ENCODE measurements around the gene APOL4.

The APOL4 gene

GRCh38 chr22:36222887-36223450, 21.4 kb upstream of the APOL4 start:
- Histone ChIP-seq H3K9me2 (ENCODE audit: low read depth, low read length) (no peaks in the 10 kb centered on the region), H3F3A (ENCODE audit: insufficient read depth, low read length) (no peaks in the 10 kb centered on the region), H3K4me3 (ENCODE audit: low read depth, low read length, poor library complexity, severe bottlenecking) (no peak overlapping the region), H2AFZ (ENCODE audit: low read length) (no peak overlapping the region), H3K9ac (ENCODE audit: low read length) (no peak overlapping the region), H3K36me3 (ENCODE audit: insufficient read depth, low read length) (peaks cover 13% of the 10 kb centered on the region), H3K4me1 (ENCODE audit: insufficient read depth, low read length, severe bottlenecking) (no peaks in the 10 kb centered on the region), H4K20me1 (ENCODE audit: insufficient read depth, low read length) (no peaks in the 10 kb centered on the region), H3K27ac (ENCODE audit: low read depth, low read length, poor library complexity, severe bottlenecking) (no peak overlapping the region), H3K9me3 (ENCODE audit: low read length) (no peaks in the 10 kb centered on the region), H3K27me3 (ENCODE audit: insufficient read depth, low read length) (no peaks in the 10 kb centered on the region), H3K79me2 (ENCODE audit: insufficient read depth, low read length) (no peaks in the 10 kb centered on the region), H3K4me2 (ENCODE audit: low read length) (no peak overlapping the region)
- TF ChIP-seq, protein P1, sequence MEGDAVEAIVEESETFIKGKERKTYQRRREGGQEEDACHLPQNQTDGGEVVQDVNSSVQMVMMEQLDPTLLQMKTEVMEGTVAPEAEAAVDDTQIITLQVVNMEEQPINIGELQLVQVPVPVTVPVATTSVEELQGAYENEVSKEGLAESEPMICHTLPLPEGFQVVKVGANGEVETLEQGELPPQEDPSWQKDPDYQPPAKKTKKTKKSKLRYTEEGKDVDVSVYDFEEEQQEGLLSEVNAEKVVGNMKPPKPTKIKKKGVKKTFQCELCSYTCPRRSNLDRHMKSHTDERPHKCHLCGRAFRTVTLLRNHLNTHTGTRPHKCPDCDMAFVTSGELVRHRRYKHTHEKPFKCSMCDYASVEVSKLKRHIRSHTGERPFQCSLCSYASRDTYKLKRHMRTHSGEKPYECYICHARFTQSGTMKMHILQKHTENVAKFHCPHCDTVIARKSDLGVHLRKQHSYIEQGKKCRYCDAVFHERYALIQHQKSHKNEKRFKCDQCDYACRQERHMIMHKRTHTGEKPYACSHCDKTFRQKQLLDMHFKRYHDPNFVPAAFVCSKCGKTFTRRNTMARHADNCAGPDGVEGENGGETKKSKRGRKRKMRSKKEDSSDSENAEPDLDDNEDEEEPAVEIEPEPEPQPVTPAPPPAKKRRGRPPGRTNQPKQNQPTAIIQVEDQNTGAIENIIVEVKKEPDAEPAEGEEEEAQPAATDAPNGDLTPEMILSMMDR (IDR thresholded peaks at IDR 0.05; ENCODE audit: low read length): no peak
- TF ChIP-seq EZH2 (IDR thresholded peaks at IDR 0.05; ENCODE audit: borderline replicate concordance, low read length): no peak

DNA sequence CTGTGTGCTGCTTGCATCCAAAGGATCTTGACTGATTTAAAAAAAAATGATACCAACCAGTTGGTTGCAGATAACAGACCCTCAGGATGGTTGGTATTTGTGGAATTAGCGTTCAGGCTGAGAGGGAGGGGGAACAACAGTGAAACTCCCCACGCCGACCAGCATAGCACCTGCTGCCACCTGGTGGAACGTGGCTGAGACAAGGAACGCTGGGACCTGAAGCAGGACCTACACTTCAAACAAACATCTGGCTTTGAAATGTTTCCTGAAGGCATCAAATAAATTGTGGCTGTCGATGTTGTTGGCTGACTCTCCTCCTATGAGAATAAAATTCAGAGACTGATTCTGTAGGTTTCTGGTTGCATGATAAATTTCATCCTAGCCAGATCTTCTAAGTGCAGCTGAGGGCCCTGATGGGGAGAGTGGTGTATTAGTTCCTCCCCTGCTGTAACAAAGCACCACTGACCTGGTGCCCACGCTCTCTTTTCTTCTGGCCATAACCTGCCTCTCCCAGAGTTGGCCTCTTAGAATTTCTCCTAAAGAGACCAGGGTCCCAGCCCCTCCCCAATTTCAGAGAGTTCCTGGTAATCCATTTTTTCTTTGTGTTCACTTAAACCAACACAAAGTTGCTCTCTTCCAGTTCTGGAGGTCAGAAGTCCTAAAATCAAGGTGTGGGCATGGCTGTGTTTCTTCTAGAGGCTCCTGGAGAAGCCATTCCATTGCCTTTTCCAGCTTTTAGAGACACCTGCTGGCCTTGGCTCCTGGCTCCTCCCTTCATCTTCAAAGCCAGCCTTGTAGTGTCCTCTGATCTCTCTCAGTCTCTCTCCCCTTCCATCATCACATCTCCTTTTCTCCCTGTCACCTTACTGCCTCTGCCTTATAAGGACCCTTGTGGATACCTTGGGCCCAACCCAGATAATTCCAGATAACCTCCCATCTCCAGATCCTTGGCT, 20.5 kb upstream of the APOL4 start:
- TF ChIP-seq EZH2 (IDR thresholded peaks at IDR 0.05; ENCODE audit: borderline replicate concordance, low read length): no peak
- TF ChIP-seq, protein P1 (IDR thresholded peaks at IDR 0.05; ENCODE audit: low read length): peak; percentile 92
- H3K36me3 ChIP-seq (ENCODE audit: insufficient read depth, low read length): 0 out of 2 replicates have a peak, but pooled peaks cover 5% of the 10 kb centered on the region
- H3K9me3 ChIP-seq (ENCODE audit: low read length): no peaks in the 10 kb centered on the region
- H3K9ac ChIP-seq (ENCODE audit: low read length): no peak overlapping the region
- H4K20me1 ChIP-seq (ENCODE audit: insufficient read depth, low read length): no peaks in the 10 kb centered on the region
- H3K4me1 ChIP-seq (ENCODE audit: insufficient read depth, low read length, severe bottlenecking): no peaks in the 10 kb centered on the region
- H3K27ac ChIP-seq (ENCODE audit: low read depth, low read length, poor library complexity, severe bottlenecking): no peak overlapping the region
- H3K9me2 ChIP-seq (ENCODE audit: low read depth, low read length): no peaks in the 10 kb centered on the region
- H3K27me3 ChIP-seq (ENCODE audit: insufficient read depth, low read length): no peaks in the 10 kb centered on the region
- H2AFZ ChIP-seq (ENCODE audit: low read length): no peak overlapping the region
- H3K4me2 ChIP-seq (ENCODE audit: low read length): no peak overlapping the region
- no peak overlapping the region for H3K4me3 ChIP-seq (ENCODE audit: low read depth, low read length, poor library complexity, severe bottlenecking)
- no peaks in the 10 kb centered on the region for H3F3A ChIP-seq (ENCODE audit: insufficient read depth, low read length)
- no peaks in the 10 kb centered on the region for H3K79me2 ChIP-seq (ENCODE audit: insufficient read depth, low read length)

DNA sequence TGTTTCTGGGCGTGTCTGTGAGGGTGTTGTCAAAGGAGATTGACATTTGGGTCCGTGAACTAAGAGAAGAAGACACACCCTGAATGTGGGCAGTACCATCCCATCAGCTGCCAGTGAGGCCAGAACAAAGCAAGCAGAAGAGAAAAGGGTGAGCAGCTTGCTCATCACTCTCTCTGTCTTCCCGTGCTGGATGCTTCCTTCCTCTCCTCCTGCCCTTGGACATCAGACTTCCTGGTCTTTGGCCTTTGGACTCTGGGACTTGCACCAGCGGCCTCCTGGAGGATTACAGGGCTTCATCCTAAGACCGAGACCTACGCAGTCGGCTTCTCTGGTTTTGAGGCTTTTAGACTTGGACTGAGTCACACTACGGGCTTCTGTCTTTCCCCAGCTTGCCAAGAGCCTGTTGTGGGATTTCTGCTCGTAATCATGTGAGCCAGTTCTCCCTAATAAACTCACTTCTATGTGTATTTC, 18.9 kb upstream of the APOL4 start:
- Histone ChIP-seq H3K4me2 (ENCODE audit: low read length) (no peak overlapping the region), H3F3A (ENCODE audit: insufficient read depth, low read length) (no peaks in the 10 kb centered on the region)

More for the DNA sequence above, 18.9 kb upstream of the APOL4 start:
- Histone ChIP-seq H3K4me1 (ENCODE audit: insufficient read depth, low read length, severe bottlenecking) (no peaks in the 10 kb centered on the region), H3K27me3 (ENCODE audit: insufficient read depth, low read length) (no peaks in the 10 kb centered on the region), H3K9me2 (ENCODE audit: low read depth, low read length) (no peaks in the 10 kb centered on the region), H3K9me3 (ENCODE audit: low read length) (no peaks in the 10 kb centered on the region), H4K20me1 (ENCODE audit: insufficient read depth, low read length) (no peaks in the 10 kb centered on the region), H3K36me3 (ENCODE audit: insufficient read depth, low read length) (no peaks in the 10 kb centered on the region), H3K27ac (ENCODE audit: low read depth, low read length, poor library complexity, severe bottlenecking) (no peak overlapping the region), H3K9ac (ENCODE audit: low read length) (no peak overlapping the region), H3K4me3 (ENCODE audit: low read depth, low read length, poor library complexity, severe bottlenecking) (no peak overlapping the region), H2AFZ (ENCODE audit: low read length) (no peak overlapping the region), H3K79me2 (ENCODE audit: insufficient read depth, low read length) (no peaks in the 10 kb centered on the region)
- no peak for TF ChIP-seq EZH2 (IDR thresholded peaks at IDR 0.05; ENCODE audit: borderline replicate concordance, low read length)
- TF ChIP-seq, protein P1 (IDR thresholded peaks at IDR 0.05; ENCODE audit: low read length): no peak

Measured in OCI-LY1 (cell line).